Retinal pigment epithelial cell (primary cell): ENCODE results near the gene MGMT.

ENCODE experiments used
- DNase-seq: peaks from one replicate; pipeline ENCODE4 v3.0.0-alpha.2; 2010; ENCODE audit warnings: low read depth
- H3K4me3 ChIP-seq: 2 replicates; pipeline ENCODE4 v1.5.1; 2011; ENCODE audit warnings: mild to moderate bottlenecking, low read length, control low read depth, moderate library complexity
- TF ChIP-seq, protein P1 (sequence below): conservative IDR thresholded peaks from 2 replicates; pipeline ENCODE4 v1.5.1; 2011; ENCODE audit warnings: low read depth, low read length, control low read depth, inconsistent platforms

Gene MGMT

DNA sequence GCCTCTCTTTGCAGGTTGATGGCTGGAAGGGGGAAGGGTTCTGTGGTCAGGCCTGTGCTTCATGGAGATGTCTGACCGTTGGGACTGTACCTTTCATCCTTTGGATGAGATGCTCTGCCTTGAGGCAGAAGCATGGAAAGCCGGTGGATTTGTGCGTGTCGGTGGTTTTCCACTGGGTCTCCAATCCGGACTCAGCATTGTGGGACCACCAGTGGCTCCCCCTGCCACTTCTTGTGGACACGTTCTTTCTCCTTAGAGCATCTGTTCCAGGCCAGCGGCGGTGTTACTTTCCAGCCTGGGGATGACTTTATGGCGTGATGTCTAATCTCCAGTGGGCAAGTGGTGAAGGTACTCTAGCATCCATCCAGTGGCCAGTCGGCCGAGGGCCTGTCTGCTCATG lies 178.4 kb downstream of the MGMT start:
- TF ChIP-seq, protein P1, sequence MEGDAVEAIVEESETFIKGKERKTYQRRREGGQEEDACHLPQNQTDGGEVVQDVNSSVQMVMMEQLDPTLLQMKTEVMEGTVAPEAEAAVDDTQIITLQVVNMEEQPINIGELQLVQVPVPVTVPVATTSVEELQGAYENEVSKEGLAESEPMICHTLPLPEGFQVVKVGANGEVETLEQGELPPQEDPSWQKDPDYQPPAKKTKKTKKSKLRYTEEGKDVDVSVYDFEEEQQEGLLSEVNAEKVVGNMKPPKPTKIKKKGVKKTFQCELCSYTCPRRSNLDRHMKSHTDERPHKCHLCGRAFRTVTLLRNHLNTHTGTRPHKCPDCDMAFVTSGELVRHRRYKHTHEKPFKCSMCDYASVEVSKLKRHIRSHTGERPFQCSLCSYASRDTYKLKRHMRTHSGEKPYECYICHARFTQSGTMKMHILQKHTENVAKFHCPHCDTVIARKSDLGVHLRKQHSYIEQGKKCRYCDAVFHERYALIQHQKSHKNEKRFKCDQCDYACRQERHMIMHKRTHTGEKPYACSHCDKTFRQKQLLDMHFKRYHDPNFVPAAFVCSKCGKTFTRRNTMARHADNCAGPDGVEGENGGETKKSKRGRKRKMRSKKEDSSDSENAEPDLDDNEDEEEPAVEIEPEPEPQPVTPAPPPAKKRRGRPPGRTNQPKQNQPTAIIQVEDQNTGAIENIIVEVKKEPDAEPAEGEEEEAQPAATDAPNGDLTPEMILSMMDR: no peak
- DNase-seq: no peak
- H3K4me3 ChIP-seq: no peak overlapping the region

DNA sequence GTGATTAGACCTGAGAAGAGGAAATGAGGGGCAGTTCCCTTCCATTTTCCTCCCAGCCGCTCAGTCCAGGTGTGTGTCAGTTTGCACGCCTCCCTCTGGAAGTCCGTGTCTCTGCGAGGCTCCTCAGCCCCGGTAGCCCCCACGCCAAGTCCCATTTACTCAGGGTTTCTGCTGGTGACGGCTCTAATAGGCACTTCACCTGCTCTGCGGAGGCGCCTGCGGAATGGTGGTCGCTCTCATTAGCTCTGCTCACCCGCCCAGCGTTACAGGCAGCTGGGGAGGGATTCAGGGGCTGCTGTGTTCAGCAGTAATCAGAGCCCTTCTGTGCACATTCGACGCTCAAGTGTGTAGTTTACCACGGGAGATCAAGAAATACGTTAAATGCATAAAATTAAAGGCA lies 179.9 kb downstream of the MGMT start:
- no peak for DNase-seq
- TF ChIP-seq, protein P1: no peak
- no peak overlapping the region for H3K4me3 ChIP-seq

DNA sequence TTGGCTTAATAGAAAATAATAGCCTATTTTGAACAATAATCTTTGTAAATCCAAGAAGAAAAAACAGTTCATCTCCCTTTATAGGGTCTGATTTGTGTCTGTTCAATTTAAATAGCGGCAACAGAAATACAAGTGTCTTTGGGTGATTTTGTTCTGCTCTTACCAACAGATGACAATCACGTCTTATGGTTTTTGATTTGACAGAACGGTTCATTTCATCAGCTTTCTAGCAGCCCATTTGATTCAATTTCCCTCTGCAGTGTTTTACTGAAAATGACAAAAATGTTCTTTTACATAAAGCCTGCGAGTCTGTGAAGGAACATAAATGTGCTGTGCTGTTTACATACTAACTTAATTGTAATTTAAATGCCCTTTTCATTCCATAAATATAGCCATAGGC lies 180.5 kb downstream of the MGMT start:
- DNase-seq: no peak
- H3K4me3 ChIP-seq: no peak overlapping the region
- TF ChIP-seq, protein P1: no peak

DNA sequence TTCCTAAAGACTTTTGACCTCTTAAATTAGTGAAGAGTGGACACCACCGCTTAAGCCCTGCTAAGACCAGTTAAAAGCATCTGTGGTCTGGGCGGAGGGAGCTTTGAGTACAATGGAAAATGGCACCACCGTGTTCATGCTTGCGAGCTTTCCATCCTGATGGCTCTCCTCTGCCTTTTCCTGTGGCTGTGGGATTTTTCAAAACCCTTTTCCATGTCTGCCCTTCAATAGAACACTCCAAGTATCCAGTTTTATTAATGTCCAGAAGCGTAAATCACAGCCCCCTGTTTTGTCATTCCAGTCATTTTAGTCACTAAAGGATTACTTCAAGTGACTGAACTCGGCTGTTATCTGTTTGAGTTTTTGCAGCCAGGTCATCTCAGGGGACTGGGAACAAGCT lies 181.8 kb downstream of the MGMT start:
- no peak overlapping the region for H3K4me3 ChIP-seq
- DNase-seq: no peak
- TF ChIP-seq, protein P1: no peak

DNA sequence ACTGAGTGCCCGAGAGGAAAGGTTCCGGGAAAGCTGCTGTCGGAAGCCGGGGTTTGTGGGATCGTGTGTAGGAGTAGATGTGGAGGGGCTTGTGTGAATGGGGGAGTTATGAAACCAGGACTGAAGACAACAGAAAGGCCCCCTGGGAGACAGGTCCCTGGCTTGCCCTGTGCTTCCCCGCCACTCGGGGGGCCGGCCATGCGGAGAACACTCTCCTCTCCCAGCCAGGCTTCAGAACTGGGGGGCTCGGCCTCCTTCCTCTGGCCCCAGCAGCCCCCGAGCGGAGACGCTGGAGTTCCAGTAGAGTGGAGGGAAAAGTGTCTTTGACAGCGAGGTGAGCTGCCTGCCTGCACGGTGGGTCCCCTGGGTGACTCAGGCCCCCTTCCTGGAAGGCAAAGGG lies 185.0 kb downstream of the MGMT start:
- no peak for DNase-seq
- H3K4me3 ChIP-seq: no peak overlapping the region
- TF ChIP-seq, protein P1: no peak

DNA sequence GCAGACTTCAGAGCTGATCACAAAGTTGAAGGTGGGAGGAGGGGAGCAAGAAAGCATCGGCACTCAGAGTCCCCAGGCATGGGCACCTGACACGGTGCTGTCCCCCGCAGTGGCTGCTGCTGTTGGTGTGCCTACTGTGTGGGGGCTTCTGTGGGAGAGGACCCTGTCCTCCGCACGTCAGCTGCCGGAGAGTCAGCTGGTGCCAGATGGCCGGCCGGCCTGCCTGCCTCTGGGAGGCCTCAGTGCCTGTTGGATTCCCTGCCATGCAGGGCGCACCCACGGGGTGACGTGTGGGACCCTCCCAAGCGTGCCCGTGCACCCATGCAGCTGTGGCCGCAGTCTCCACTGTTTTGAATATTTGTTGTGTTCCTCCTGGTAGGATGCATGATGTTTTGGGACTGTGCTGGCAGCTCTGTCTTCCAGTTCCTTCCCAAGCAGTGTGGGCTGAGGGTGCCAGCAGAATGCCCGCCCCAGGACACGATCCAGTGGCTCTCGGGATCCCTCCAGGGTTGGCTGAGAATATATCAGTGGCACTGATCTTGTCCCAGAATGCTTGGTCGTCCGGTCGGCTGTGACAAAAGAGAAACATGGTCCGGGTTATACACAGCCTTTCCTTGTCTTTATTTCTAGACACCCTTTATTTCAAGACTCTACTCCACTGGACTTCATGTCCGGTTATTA lies 185.6 kb downstream of the MGMT start:
- TF ChIP-seq, protein P1: no peak
- DNase-seq: no peak
- H3K4me3 ChIP-seq: no peak overlapping the region

DNA sequence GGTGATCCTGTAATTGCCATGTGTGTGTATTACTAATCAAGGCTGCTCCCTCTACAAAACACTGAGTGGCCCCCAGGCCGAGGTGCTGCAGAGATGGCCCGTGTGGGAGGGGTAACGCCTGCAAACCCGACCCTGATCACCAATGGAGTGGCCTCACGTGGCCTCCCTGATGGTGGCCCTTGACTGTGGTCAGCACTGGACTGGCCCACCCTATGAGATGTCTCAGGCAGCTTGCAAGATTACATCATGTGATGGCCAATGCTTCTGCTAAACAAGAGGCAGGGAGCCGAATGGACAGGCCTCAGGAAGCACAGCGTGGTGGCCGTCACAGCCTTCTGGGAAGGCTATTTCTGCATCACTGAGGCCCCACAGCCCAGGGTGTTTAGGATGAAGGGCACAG lies 186.4 kb downstream of the MGMT start:
- H3K4me3 ChIP-seq: no peak overlapping the region
- TF ChIP-seq, protein P1: no peak
- no peak for DNase-seq
